Subcutaneous abdominal adipose tissue (tissue), 5 donors: ENCODE data around the gene CTDNEP1.
"Not testable (repeated sequence)": the region's sequence is repeated elsewhere in the genome, so short reads cannot be mapped to it uniquely, and the experiment has no call there.

Experiments
- H3K27ac ChIP-seq: one replicate; pipeline ENCODE4 v1.7.0; 2013; ENCODE audit warnings: low read depth, mild to moderate bottlenecking, inconsistent platforms, low read length, moderate library complexity
- H3K27me3 ChIP-seq, 5 donors: one replicate each; pipeline ENCODE4 v1.7.0; 2013; ENCODE audit warnings: low read length in 5 of 5, inconsistent platforms in 1 of 5; ENCODE audit not compliant: control insufficient read depth in 5 of 5, insufficient read depth in 4 of 5
- H3K36me3 ChIP-seq, 5 donors: one replicate each; pipeline ENCODE4 v1.7.0; 2013; ENCODE audit warnings: low read length in 5 of 5; ENCODE audit not compliant: control insufficient read depth in 5 of 5, insufficient read depth in 5 of 5
- H3K4me1 ChIP-seq, 5 donors: one replicate each; pipeline ENCODE4 v1.7.0; 2013; ENCODE audit warnings: low read length in 5 of 5, mild to moderate bottlenecking in 3 of 5, moderate library complexity in 1 of 5; ENCODE audit not compliant: control insufficient read depth in 5 of 5, insufficient read depth in 5 of 5
- H3K4me3 ChIP-seq, 5 donors: one replicate each; pipeline ENCODE4 v1.7.0; 2013; ENCODE audit warnings: low read length in 5 of 5, low read depth in 1 of 5
- H3K9ac ChIP-seq, 5 donors: one replicate each; pipeline ENCODE4 v1.7.0; 2013; ENCODE audit warnings: low read length in 5 of 5, mild to moderate bottlenecking in 4 of 5, moderate library complexity in 3 of 5
- H3K9me3 ChIP-seq, 5 donors: one replicate each; pipeline ENCODE4 v1.7.0; 2013; ENCODE audit warnings: low read length in 5 of 5; ENCODE audit not compliant: control insufficient read depth in 5 of 5
- donor health status: healthy.
- donor health status: healthy.
- donor health status: healthy.
- donor health status: healthy.
- donor health status: healthy.

Gene CTDNEP1

GRCh38 chr17:7250695-7251627 is 573 bp downstream of the CTDNEP1 start:
- Histone ChIP-seq H3K27me3 (no peaks in the 10 kb centered on the region), H3K9me3 (no peaks in the 10 kb centered on the region), H3K9ac (peak overlapping the region; percentile 87 to 94 (median 90)), H3K4me1 (peaks cover 13 to 39% (median 37%) of the 10 kb centered on the region in 5 donors), H3K4me3 (peak overlapping the region; percentile 78 to 95 (median 86)), H3K36me3 (peaks cover 11 to 32% (median 22%) of the 10 kb centered on the region in 5 donors), H3K27ac (peak overlapping the region; percentile 100)

DNA sequence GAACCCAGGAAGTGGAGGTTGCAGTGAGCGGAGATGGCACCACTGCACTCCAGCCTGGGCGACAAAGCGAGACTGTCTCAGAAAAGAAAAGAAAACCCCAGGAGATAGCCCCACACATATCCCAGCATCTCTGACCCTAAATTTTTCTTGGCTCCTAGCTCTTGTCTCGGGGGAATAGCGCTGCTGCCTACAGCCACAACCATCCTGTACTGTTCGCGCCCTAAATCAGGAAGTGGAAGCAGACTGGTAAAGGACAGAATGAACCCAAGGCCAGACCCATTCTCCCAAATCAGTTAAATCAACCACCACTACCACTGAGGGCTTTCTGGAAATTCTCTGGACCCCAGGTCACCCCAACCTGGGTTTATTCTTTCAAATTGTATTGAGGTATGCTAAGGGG is 1.7 kb downstream of the CTDNEP1 start:
- Histone ChIP-seq H3K27ac (peak overlapping the region; percentile 100), H3K9ac (peak overlapping the region; percentile 87 to 94 (median 90)), H3K36me3 (peaks cover 9 to 27% (median 22%) of the 10 kb centered on the region in 5 donors), H3K4me3 (peak overlapping the region; percentile 78 to 95 (median 86)), H3K4me1 (peaks cover 13 to 39% (median 37%) of the 10 kb centered on the region in 5 donors), H3K27me3 (no peaks in the 10 kb centered on the region), H3K9me3 (no peaks in the 10 kb centered on the region)

- peaks cover 13 to 39% (median 37%) of the 10 kb centered on the region in 5 donors for H3K4me1 ChIP-seq
- peaks cover 6 to 27% (median 21%) of the 10 kb centered on the region in 5 donors for H3K36me3 ChIP-seq
- H3K9ac ChIP-seq = peak overlapping the region in 3 of 5 donors; percentile 19 to 37 (median 26)
- H3K27me3 ChIP-seq = no peaks in the 10 kb centered on the region
- H3K9me3 ChIP-seq = no peaks in the 10 kb centered on the region
- H3K4me3 ChIP-seq = no peak overlapping the region
- H3K27ac ChIP-seq = peak overlapping the region; percentile 100
Observed at GRCh38 chr17:7249214-7249613, 2.3 kb downstream of the CTDNEP1 start.

DNA sequence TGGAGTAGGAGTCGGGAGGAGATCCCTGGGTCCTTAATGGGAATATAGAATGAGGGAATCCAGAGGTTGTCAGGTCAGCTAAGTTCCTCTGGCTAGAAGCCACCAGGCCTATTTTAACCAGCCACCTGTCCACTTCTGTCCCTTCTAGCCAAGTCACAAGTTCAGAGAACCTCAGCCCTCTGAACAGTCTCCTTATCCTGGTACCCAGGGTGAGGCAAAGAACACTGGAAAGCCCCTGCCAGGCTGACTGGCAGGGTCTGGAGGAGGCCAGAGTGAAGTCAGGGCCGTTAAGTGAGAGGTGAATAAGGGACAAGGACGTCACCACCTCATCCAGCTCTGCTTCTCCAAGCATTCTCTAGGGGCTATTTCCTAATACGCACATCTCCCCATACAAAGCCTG is 2.7 kb downstream of the CTDNEP1 start:
- no peaks in the 10 kb centered on the region for H3K27me3 ChIP-seq
- peaks cover 3 to 28% (median 24%) of the 10 kb centered on the region in 5 donors for H3K36me3 ChIP-seq
- peak overlapping the region; percentile 100 for H3K27ac ChIP-seq
- peaks cover 13 to 39% (median 37%) of the 10 kb centered on the region in 5 donors for H3K4me1 ChIP-seq
- H3K9me3 ChIP-seq = no peaks in the 10 kb centered on the region
- H3K4me3 ChIP-seq = no peak overlapping the region
- H3K9ac ChIP-seq = peak overlapping the region in 2 of 5 donors; percentile 26 to 41

- no peak overlapping the region for H3K27ac ChIP-seq
- no peaks in the 10 kb centered on the region for H3K9me3 ChIP-seq
- no peak overlapping the region for H3K9ac ChIP-seq
- peaks cover 11 to 39% (median 36%) of the 10 kb centered on the region in 5 donors for H3K4me1 ChIP-seq
- H3K4me3 ChIP-seq = no peak overlapping the region
- no peaks in the 10 kb centered on the region for H3K27me3 ChIP-seq
- H3K36me3 ChIP-seq = peaks cover 3 to 30% (median 24%) of the 10 kb centered on the region in 5 donors
Observed at GRCh38 chr17:7246779-7247178, 4.8 kb downstream of the CTDNEP1 start.

DNA sequence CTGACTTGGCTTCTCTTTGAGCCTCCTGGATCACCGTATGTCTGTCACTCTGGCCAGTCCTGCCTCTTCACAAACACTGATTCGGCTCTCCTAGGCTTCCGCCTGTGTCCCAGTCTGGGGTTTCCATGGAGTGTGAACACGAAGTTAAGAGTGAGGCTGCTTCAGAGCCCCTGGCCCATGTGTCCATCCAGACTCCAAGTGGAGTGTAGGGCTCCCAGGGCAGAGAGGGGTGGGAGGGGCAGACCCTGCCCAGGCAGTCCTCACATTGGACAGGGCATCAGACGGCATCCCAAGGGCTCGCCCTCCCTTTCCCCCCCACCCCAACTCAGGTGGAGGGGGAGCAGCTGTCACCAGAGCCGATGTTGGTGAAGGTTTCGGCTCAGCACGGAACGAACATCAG is 7.7 kb downstream of the CTDNEP1 start:
- Histone ChIP-seq H3K9ac (peak overlapping the region in 3 of 5 donors; percentile 51 to 95 (median 81)), H3K27ac (peak overlapping the region; percentile 99), H3K4me1 (peaks cover 11 to 38% (median 35%) of the 10 kb centered on the region in 5 donors), H3K36me3 (peaks cover 3 to 42% (median 34%) of the 10 kb centered on the region in 5 donors)
- not testable (repeated sequence) for H3K27me3 ChIP-seq, H3K9me3 ChIP-seq, H3K4me3 ChIP-seq

DNA sequence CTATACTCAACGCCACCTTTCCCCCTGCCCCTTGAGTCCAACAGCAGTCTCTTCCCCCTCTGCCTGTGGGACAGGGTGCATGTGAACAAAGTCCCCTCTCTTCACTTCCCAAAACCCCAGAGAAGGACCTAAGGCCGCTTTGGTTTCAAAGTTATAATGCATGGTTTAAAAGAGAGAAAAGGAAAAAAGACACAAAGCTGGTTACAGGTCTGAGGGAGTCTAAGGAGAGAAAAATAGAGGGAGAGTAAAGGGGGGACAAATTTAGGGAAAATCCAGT is 8.1 kb downstream of the CTDNEP1 start:
- Histone ChIP-seq H3K27me3 (no peaks in the 10 kb centered on the region), H3K4me3 (peak overlapping the region; percentile 61 to 98 (median 96)), H3K27ac (peak overlapping the region; percentile 99), H3K9ac (peak overlapping the region; percentile 81 to 96 (median 94)), H3K9me3 (no peaks in the 10 kb centered on the region), H3K4me1 (peaks cover 11 to 38% (median 31%) of the 10 kb centered on the region in 5 donors), H3K36me3 (peaks cover 3 to 42% (median 34%) of the 10 kb centered on the region in 5 donors)

GRCh38 chr17:7242717-7243452 is 8.6 kb downstream of the CTDNEP1 start:
- peaks cover 3 to 42% (median 34%) of the 10 kb centered on the region in 5 donors for H3K36me3 ChIP-seq
- H3K27ac ChIP-seq = peak overlapping the region; percentile 99
- H3K4me3 ChIP-seq = peak overlapping the region; percentile 61 to 98 (median 96)
- H3K27me3 ChIP-seq = no peaks in the 10 kb centered on the region
- H3K4me1 ChIP-seq = peaks cover 11 to 38% (median 31%) of the 10 kb centered on the region in 5 donors
- no peaks in the 10 kb centered on the region for H3K9me3 ChIP-seq
- peak overlapping the region; percentile 91 to 97 (median 95) for H3K9ac ChIP-seq

DNA sequence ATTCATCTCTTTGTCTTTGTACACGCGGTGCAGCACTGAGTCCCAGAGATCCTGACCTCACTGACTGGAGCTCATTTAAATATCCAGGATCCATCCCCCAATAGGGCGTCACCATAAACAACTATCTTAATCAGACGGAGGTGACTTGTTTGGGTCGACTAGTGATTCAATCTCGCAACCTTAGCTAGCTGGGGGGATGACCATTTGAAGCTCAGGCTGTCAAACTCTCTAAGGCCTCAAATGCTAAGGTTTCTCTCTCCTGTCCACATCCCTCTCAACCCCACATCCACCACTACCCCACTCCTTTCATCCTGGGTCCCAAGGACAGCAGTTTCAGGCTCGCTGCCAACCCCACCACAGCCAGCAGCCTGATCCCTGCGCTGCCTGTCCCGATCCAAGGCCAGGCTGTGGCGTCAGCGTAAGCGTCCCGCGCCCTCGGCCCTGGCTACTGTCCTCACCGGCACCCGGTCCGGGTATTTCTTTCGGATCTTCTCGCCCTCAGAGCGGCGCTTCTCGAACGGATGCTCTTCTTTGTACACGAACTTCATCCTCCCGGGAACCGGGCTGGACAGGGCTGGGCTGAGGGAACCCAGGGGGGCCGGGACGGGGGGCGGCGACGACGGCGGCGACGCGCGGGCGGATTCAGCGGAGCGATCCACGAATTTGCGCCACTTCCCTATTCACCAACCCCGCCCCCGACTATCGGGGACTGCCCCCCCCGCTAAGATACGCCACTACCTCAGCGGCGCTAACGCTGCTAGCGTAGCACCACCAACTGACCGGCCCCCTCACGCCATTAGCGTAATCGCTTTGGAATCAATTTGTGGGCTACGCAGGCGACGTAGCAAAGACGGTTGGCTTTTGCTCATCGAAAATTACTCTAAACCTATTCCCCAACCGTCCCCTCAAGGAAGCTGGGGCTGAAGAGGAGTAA is 9.5 kb downstream of the CTDNEP1 start, which contains the start of gene GABARAP:
GABARAP (minus strand) TSS at position 667 of the 934 bp plus-strand sequence; CDS start at position 548, 119 bp downstream.
- Histone ChIP-seq H3K27ac (peak within 1 kb of the TSS; percentile 99), H3K9me3 (no peaks in the 10 kb centered on the region), H3K4me3 (peak within 1 kb of the TSS; percentile 94 to 98 (median 96)), H3K9ac (peak within 1 kb of the TSS; percentile 94 to 98 (median 96)), H3K4me1 (peaks cover 14 to 43% (median 36%) of the 10 kb centered on the region in 5 donors), H3K27me3 (no peaks in the 10 kb centered on the region), H3K36me3 (peaks cover 3 to 41% (median 34%) of the 10 kb centered on the region in 5 donors)
